ENCODE data around the gene KRTAP5-4. TPM values are rescaled to one million over a fixed set of nuclear protein-coding genes. Genes with fewer than 3 reads are reported as not detected.
"Not testable (repeated sequence)": the region's sequence is repeated elsewhere in the genome, so short reads cannot be mapped to it uniquely, and the experiment has no call there.

Gene KRTAP5-4
- total and polyA plus RNA-seq, 2 donors (not counting 3 experiments of a cell fraction or from before 2014, with no cell fraction given), result not detected

GRCh38 chr11:1589191-1589963 is 32.6 kb downstream of the KRTAP5-4 start:
- H3K9me1 ChIP-seq (replicated peaks; ENCODE audit: control insufficient read depth, extremely low read depth, insufficient read depth, low read length); H3K9ac ChIP-seq (replicated peaks; ENCODE audit: extremely low read depth, insufficient read depth, low read length); dilution Hi-C loops (cut with MboI; ENCODE audit: extremely low pct_ligation_motif_present, low sequenced_read_pairs); POLR2A ChIA-PET; H3K4me3 ChIP-seq (replicated peaks in 1 of 3; ENCODE audit: insufficient read depth in 1 of 3, low read depth in 1 of 3, low read length in 3 of 3); H3K27ac ChIP-seq (ENCODE audit: insufficient read depth, low read depth, low read length); H3K27me3 ChIP-seq (ENCODE audit: control insufficient read depth in 2 of 2, insufficient read depth in 2 of 2, low read length in 2 of 2); H3K36me3 ChIP-seq (ENCODE audit: control insufficient read depth in 2 of 2, extremely low read depth in 1 of 2, insufficient read depth in 2 of 2, low read length in 2 of 2); H3K9me3 ChIP-seq (replicated peaks; ENCODE audit: control insufficient read depth, insufficient read depth, low read length); H4K20me1 ChIP-seq (replicated peaks; ENCODE audit: control insufficient read depth, extremely low read depth, insufficient read depth, low read length); BruUV-seq (replicated peaks); H3K79me2 ChIP-seq (ENCODE audit: control insufficient read depth, insufficient read depth, low read length); H3K4me1 ChIP-seq (ENCODE audit: control insufficient read depth, extremely low read depth, insufficient read depth, low read length); DNase-seq (ENCODE audit: low read depth, low spot score): not testable (repeated sequence)
- Histone ChIP-seq H3K4me2 (ENCODE audit: insufficient read depth, low read length) (peak overlapping the region; percentile 54), H2AFZ (ENCODE audit: low read depth, low read length) (peak overlapping the region; percentile 86)
- peak; percentile 14 for TF ChIP-seq FOS (IDR thresholded peaks at IDR 0.05; ENCODE audit: borderline replicate concordance, insufficient read depth, low read length)
- CTCF ChIA-PET, result interaction anchor here (0.9 to 6.9 kb wide), 5 partner anchors 11 to 63 kb away, joined by 3 to 42 read pairs (median 4); no protein-coding TSS in a partner anchor
- peak; percentile 37 for FAIRE-seq
- intact Hi-C loops (cut with micrococcal nuclease), result loop anchor here (5.0 kb wide), 1 partner anchor 48 kb away; no protein-coding TSS in a partner anchor

GRCh38 chr11:1586699-1587098 is 35.2 kb downstream of the KRTAP5-4 start:
- Histone ChIP-seq H3K4me2 (ENCODE audit: insufficient read depth, low read length) (no peak overlapping the region), H3K9me1 (replicated peaks; ENCODE audit: control insufficient read depth, extremely low read depth, insufficient read depth, low read length) (no peaks in the 10 kb centered on the region), H3K9me3 (replicated peaks; ENCODE audit: control insufficient read depth, insufficient read depth, low read length) (no peaks in the 10 kb centered on the region), H3K27ac (ENCODE audit: insufficient read depth, low read depth, low read length) (no peak overlapping the region), H3K27me3 (ENCODE audit: control insufficient read depth in 2 of 2, insufficient read depth in 2 of 2, low read length in 2 of 2) (no peaks in the 10 kb centered on the region), H4K20me1 (replicated peaks; ENCODE audit: control insufficient read depth, extremely low read depth, insufficient read depth, low read length) (no peaks in the 10 kb centered on the region), H3K9ac (replicated peaks; ENCODE audit: extremely low read depth, insufficient read depth, low read length) (no peak overlapping the region), H3K36me3 (ENCODE audit: control insufficient read depth in 2 of 2, extremely low read depth in 1 of 2, insufficient read depth in 2 of 2, low read length in 2 of 2) (no peaks in the 10 kb centered on the region), H2AFZ (ENCODE audit: low read depth, low read length) (no peak overlapping the region), H3K4me1 (ENCODE audit: control insufficient read depth, extremely low read depth, insufficient read depth, low read length) (peaks cover 7% of the 10 kb centered on the region), H3K4me3 (replicated peaks in 1 of 3; ENCODE audit: insufficient read depth in 1 of 3, low read depth in 1 of 3, low read length in 3 of 3) (no peak overlapping the region), H3K79me2 (ENCODE audit: control insufficient read depth, insufficient read depth, low read length) (no peaks in the 10 kb centered on the region)
- DNase-seq (ENCODE audit: low read depth, low spot score), result no peak
- dilution Hi-C loops (cut with MboI; ENCODE audit: extremely low pct_ligation_motif_present, low sequenced_read_pairs) (no loop called here), intact Hi-C loops (cut with micrococcal nuclease) (loop anchor here (5.0 kb wide), 1 partner anchor 51 kb away; no protein-coding TSS in a partner anchor)
- TF ChIP-seq MYC (IDR thresholded peaks at IDR 0.05; ENCODE audit: low read depth, low read length), result no peak
- no peak for TF ChIP-seq JUN (IDR thresholded peaks at IDR 0.05; ENCODE audit: borderline replicate concordance, insufficient read depth, insufficient read length, low read depth)
- no peak for TF ChIP-seq POLR2A (IDR thresholded peaks at IDR 0.05; ENCODE audit: low read depth, low read length)
- no peak for TF ChIP-seq EZH2 (IDR thresholded peaks at IDR 0.05; ENCODE audit: borderline replicate concordance, low read depth, low read length, severe bottlenecking)
- no peak for TF ChIP-seq CTCF (IDR thresholded peaks at IDR 0.05; ENCODE audit: extremely low read depth in 1 of 2, insufficient read depth in 1 of 2, low read depth in 1 of 2, low read length in 2 of 2)
- no peak for TF ChIP-seq POLR2AphosphoS5 (IDR thresholded peaks at IDR 0.05; ENCODE audit: insufficient read depth, low read depth, low read length)
- no peak for TF ChIP-seq GATA2 (IDR thresholded peaks at IDR 0.05; ENCODE audit: insufficient read depth, insufficient read length, low read depth, low read length)
- BruUV-seq (replicated peaks), result no TSS peak
- no peak for FAIRE-seq
- POLR2A ChIA-PET, result no interaction called here
- CTCF ChIA-PET, result interaction anchor here (0.9 to 6.9 kb wide), 3 partner anchors 9 to 40 kb away, joined by 4 to 42 read pairs (median 10); no protein-coding TSS in a partner anchor

All from endothelial cell of umbilical vein (primary cell).